Left hindlimb (tissue), 1 donor: ENCODE data around the gene ZNF48.
A peak's percentile ranks its signal among the peaks of the same experiment; 100 is the strongest.

Source experiments
- DNase-seq: peaks from one replicate; pipeline ENCODE4 v3.0.0-alpha.2; 2018

ZNF48 gene

GRCh38 chr16:30358990-30359870, 36.0 kb upstream of the ZNF48 start:
- DNase-seq = peak; percentile 33

- peak; percentile 13 for DNase-seq
These were observed 35.4 kb upstream of the ZNF48 start for GRCh38 chr16:30359871-30360170.

- DNase-seq = no peak
These were observed 34.0 kb upstream of the ZNF48 start for GRCh38 chr16:30361180-30361579.

DNA sequence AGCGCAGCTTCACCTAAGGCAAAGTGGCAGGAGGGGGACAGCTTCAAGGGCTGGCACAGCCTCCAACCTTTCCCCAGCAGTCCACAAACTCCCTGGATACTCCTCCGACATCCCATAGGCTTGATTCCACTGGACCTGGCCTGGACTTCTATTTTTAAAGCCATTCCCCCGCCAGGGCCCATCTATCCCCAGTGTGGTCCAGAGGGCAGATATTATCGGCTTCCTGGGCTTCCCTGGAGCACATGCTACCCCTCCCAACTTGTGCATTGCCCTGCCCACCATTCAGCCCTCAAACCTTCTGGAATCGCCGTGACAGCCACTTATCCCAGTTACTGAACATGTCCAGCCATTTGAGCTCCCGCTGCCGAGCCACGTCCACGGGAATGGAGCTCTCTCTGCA, 30.0 kb upstream of the ZNF48 start:
- no peak for DNase-seq

GRCh38 chr16:30366511-30366910, 28.7 kb upstream of the ZNF48 start:
- no peak for DNase-seq

- no peak for DNase-seq
These were observed 27.7 kb upstream of the ZNF48 start for GRCh38 chr16:30367349-30368009.

DNA sequence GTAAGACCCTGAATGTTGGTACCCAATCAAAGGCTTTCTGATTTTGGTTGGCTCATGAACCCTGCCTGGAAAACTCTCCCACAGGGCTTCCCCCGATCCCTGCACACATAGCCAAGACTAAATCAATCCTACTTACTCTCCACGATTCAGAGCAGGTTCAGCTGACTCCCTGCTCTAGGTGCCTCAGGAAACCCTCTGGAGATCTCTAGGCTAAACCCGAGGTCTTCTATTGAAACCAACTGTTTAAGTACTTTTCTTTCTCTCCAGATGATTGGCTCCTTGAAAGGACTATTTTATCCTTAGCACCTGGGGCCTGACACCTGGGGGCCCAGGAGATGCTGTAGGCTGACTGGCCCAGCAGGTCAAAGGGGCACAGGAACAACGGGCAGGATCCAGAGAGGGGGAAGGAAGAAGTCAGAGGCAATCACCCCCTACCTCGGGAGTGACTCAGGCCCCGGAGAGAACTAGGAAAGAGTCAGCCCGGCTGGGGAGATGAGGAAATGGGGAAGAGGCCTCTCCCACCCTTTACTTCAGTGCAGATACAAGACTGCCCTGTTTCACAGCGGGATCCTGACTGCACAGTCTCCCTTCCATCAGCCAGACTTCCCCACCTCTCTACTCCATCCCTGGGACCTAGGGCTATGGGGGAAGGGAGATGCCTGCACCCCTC, 27.0 kb upstream of the ZNF48 start:
- DNase-seq = no peak

GRCh38 chr16:30368792-30369090, 26.5 kb upstream of the ZNF48 start:
- DNase-seq = no peak

- no peak for DNase-seq
These were observed 25.9 kb upstream of the ZNF48 start for GRCh38 chr16:30369091-30369937.

DNA sequence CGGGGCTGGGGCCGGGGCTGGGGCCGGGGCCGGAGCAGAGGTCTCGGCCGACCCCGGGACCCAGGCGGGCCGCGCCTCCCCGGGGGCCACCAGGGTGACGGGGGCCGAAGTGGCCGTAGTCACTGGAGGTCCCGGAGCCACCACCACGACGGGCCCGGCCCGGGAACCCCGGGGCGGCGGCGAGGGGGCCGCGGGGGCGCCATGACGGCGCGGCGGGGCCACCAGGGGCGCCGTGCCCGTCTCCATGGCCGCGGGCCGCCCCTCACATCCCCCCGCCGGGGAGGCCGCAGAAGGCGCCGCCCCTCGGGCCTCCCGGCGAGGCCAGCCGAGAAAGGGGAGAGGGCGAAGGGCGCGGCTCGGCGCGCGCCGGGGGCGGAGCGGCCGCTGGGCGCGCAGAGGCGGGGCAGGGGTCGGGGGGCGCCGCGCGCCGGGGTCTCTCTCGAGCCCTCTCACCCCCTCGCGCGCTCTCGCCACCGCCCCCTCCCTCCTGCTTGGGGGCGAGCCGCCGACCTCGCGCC, 25.2 kb upstream of the ZNF48 start:
- no peak for DNase-seq

DNA sequence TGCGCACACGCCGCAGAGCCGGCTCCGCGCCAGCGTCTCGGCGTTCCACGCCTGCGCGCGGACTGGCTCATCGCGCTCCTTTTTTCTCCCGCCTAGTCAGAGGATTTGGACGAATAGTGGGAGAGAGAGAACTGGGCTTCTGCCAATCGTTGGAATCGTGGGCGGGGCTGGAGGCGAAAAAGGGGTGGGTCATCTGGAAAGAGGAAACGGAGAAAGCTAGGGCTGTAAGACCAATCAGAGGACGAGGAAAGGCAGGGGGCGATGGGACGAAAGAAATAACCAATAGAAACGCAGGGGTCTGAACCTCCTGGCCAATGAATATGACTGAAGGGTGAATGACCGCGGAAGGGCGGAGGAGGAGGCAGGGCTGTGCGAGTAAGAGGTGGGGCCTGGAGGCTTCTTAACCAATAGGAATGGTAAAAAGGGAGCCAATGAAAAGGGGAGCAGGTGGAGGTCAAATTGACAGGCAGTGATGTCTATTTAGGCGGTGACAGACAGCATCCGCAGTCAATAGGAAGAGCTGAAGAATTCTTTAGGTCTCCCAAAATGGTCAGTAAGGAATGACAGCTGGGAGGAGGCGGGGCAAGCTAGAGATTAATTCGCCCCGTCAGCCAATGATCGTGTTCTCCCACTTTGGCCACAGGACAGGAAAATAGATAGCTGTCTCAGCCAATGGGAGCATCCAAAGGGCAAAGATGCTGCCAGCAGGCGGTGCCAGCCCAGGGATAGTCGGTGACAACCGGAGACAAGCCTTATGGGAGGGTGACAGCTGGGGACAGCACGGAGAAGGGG, 24.6 kb upstream of the ZNF48 start, which contains the start of gene TBC1D10B:
TSS of gene TBC1D10B (minus strand) at position 39 of the 792 bp plus-strand sequence. CDS start 311 bp downstream, outside the sequence.
- DNase-seq = peak; percentile 100

- no peak for DNase-seq
These were observed 23.9 kb upstream of the ZNF48 start for GRCh38 chr16:30371248-30371816.

GRCh38 chr16:30372038-30372712, 23.0 kb upstream of the ZNF48 start:
- DNase-seq = peak; percentile 64

- no peak for DNase-seq
These were observed 22.5 kb upstream of the ZNF48 start for GRCh38 chr16:30372725-30373124.

DNA sequence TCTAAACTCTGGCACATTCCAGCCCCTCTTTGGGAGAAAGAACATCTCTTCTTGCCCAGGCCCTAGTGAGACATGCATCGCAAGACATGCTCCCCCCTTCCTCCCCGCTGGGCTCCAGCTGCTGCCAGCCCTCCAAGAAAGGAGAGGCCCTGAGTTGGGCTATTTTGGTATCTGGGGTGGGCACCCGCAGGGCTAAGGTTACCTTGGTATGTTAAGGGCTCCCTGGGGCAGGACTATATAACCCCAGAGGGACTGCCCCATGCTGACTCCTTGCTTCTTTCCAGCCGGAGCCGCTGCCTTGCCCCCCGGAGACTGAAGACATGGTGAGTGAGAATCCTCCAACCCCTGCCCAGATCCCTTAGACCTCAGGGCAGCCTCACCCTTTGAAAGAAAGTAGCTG, 20.7 kb upstream of the ZNF48 start, which contains the start of gene MYL11:
TSS of gene MYL11 (plus strand) at position 265 of the 400 bp plus-strand sequence. CDS start at position 321, 56 bp downstream.
- no peak for DNase-seq

DNA sequence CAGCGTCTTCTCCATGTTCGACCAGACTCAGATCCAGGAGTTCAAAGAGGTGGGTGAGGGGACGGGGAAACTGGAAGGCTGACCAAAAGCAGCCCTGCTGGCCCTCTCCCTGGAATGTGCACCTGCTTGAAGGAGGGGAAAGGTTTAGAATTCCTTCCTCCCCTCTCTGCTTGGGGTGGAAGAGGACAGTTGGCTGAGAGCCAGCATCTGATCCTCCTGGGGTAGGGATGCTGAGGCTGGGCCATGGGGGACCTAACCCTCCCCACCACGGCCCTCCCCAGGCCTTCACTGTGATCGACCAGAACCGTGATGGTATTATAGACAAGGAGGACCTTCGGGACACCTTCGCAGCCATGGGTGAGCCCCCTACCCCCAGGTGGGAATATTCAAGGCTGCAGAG, 19.4 kb upstream of the ZNF48 start:
- no peak for DNase-seq

GRCh38 chr16:30376461-30376902, 18.7 kb upstream of the ZNF48 start:
- DNase-seq = no peak

- DNase-seq = no peak
These were observed 18.0 kb upstream of the ZNF48 start for GRCh38 chr16:30377050-30377811.

GRCh38 chr16:30377812-30378235, 17.4 kb upstream of the ZNF48 start:
- peak; percentile 95 for DNase-seq
